IMR-90 (cell line): ENCODE results near the gene SOX1. TPM values are rescaled to one million over a fixed set of nuclear protein-coding genes. Genes with fewer than 3 reads are reported as not detected.

ENCODE experiments used
- ATAC-seq: fragments of 200-7000 bp; cut with Tn5 transposase; 2 replicates; pipeline ENCODE4 v1.9.1; 2020; ENCODE audit warnings: low read depth, mild to moderate bottlenecking, moderate library complexity
- BruUV-seq: library from RNA; stranded (reverse); fragments of 400-500 nt; replicated peaks from 2 replicates; lab custom pipeline; 2021; lab: Mats Ljungman, UMichigan
- CTCF ChIA-PET: fragments of 300-600 bp; formaldehyde crosslinking; extraction: SDS; loops from one replicate; lab custom pipeline; 2021; ENCODE audit warnings: antibody characterized with exemption; lab: Yijun Ruan, JAX
- POLR2A ChIA-PET: fragments of 300-600 bp; sonication (Branson Sonifier 250); formaldehyde crosslinking; loops from one replicate; lab custom pipeline; 2022; ENCODE audit warnings: antibody characterized with exemption; ENCODE audit not compliant: unreplicated experiment; lab: Charles Lee
- DNase-seq: peaks from one replicate; pipeline ENCODE4 v3.0.0; 2013
- H2AFZ ChIP-seq: replicated peaks from 2 replicates; pipeline ENCODE3; 2013; ENCODE audit warnings: low read length, mild to moderate bottlenecking; ENCODE audit not compliant: poor library complexity
- H2AK5ac ChIP-seq: 2 replicates; pipeline ENCODE4 v1.6.1; 2013; ENCODE audit warnings: low read depth, low read length, inconsistent platforms
- H2AK9ac ChIP-seq: replicated peaks from 2 replicates; pipeline ENCODE3; 2013; ENCODE audit warnings: mild to moderate bottlenecking, low read depth, low read length, moderate library complexity; ENCODE audit not compliant: poor library complexity
- H2BK120ac ChIP-seq: 2 replicates; pipeline ENCODE4 v1.6.1; 2013; ENCODE audit warnings: low read depth, low read length, inconsistent platforms
- H2BK15ac ChIP-seq: 3 replicates; pipeline ENCODE4 v1.6.1; 2013; ENCODE audit warnings: low read depth, low read length, inconsistent platforms
- H2BK20ac ChIP-seq: 2 replicates; pipeline ENCODE4 v1.6.1; 2013; ENCODE audit warnings: low read depth, mild to moderate bottlenecking, inconsistent platforms, low read length, moderate library complexity
- H2BK5ac ChIP-seq: 2 replicates; pipeline ENCODE4 v1.6.1; 2013; ENCODE audit warnings: mild to moderate bottlenecking, low read depth, low read length, inconsistent platforms; ENCODE audit not compliant: poor library complexity, severe bottlenecking
- H3K14ac ChIP-seq: replicated peaks from 2 replicates; pipeline ENCODE4 v1.6.1; 2013; ENCODE audit warnings: low read depth, low read length, inconsistent platforms
- H3K18ac ChIP-seq: 2 replicates; pipeline ENCODE4 v1.6.1; 2013; ENCODE audit warnings: low read depth, low read length, control low read depth
- H3K23ac ChIP-seq: 2 replicates; pipeline ENCODE4 v1.6.1; 2013; ENCODE audit warnings: low read depth, low read length, inconsistent platforms
- H3K27ac ChIP-seq: 2 replicates; pipeline ENCODE4 v1.5.1; 2013; ENCODE audit warnings: mild to moderate bottlenecking, control low read depth, low read length; ENCODE audit not compliant: insufficient read depth
- H3K27me3 ChIP-seq: 2 replicates; pipeline ENCODE4 v1.6.1; 2013; ENCODE audit warnings: low read length; ENCODE audit not compliant: control insufficient read depth, insufficient read depth
- H3K36me3 ChIP-seq: 2 replicates; pipeline ENCODE4 v1.6.1; 2013; ENCODE audit warnings: low read length, mixed read lengths; ENCODE audit not compliant: control insufficient read depth, insufficient read depth
- H3K4ac ChIP-seq: 2 replicates; pipeline ENCODE4 v1.6.1; 2013; ENCODE audit warnings: low read depth, low read length, inconsistent platforms
- H3K4me1 ChIP-seq: 2 replicates; pipeline ENCODE4 v1.6.1; 2013; ENCODE audit warnings: low read length, mixed read lengths; ENCODE audit not compliant: control insufficient read depth, insufficient read depth
- H3K4me2 ChIP-seq: 2 replicates; pipeline ENCODE4 v1.6.1; 2013; ENCODE audit warnings: low read depth, mild to moderate bottlenecking, control low read depth, low read length, moderate library complexity
- H3K4me3 ChIP-seq: 2 replicates; pipeline ENCODE4 v1.5.1; 2013; ENCODE audit warnings: low read depth, mild to moderate bottlenecking, control low read depth, low read length, moderate library complexity; ENCODE audit not compliant: insufficient read depth
- H3K56ac ChIP-seq: 2 replicates; pipeline ENCODE4 v1.6.1; 2013; ENCODE audit warnings: low read length, inconsistent platforms; ENCODE audit not compliant: insufficient read depth; ENCODE audit errors: extremely low read depth
- H3K79me1 ChIP-seq, 2 experiments: 2 replicates each; pipeline ENCODE4 v1.6.1; 2013; ENCODE audit warnings: low read length in 2 of 2, inconsistent platforms in 1 of 2, low read depth in 1 of 2
- H3K9ac ChIP-seq: 2 replicates; pipeline ENCODE4 v1.6.1; 2013; ENCODE audit warnings: low read depth, low read length, control low read depth
- H3K9me1 ChIP-seq: 2 replicates; pipeline ENCODE4 v1.6.1; 2013; ENCODE audit warnings: low read length, inconsistent platforms; ENCODE audit not compliant: insufficient read depth
- H3K9me3 ChIP-seq: 2 replicates; pipeline ENCODE4 v1.6.1; 2013; ENCODE audit warnings: low read length; ENCODE audit not compliant: control insufficient read depth, insufficient read depth
- H4K20me1 ChIP-seq: 2 replicates; pipeline ENCODE4 v1.6.1; 2013; ENCODE audit warnings: low read length, inconsistent platforms; ENCODE audit not compliant: insufficient read depth
- H4K5ac ChIP-seq: 2 replicates; pipeline ENCODE4 v1.6.1; 2013; ENCODE audit warnings: mild to moderate bottlenecking, low read depth, low read length, control low read depth
- H4K8ac ChIP-seq, 2 experiments: 2 replicates each; pipeline ENCODE4 v1.6.1; 2013; ENCODE audit warnings: low read depth in 2 of 2, low read length in 2 of 2, control low read depth in 1 of 2, inconsistent platforms in 1 of 2
- H4K91ac ChIP-seq: 2 replicates; pipeline ENCODE4 v1.6.1; 2013; ENCODE audit warnings: low read depth, low read length, inconsistent platforms; ENCODE audit not compliant: insufficient read depth
- CEBPB ChIP-seq: IDR thresholded peaks from 2 replicates; pipeline ENCODE4 v1.6.1; 2012; ENCODE audit warnings: low read depth, low read length, improper control_type of control experiment
- RFX5 ChIP-seq: IDR thresholded peaks from 2 replicates; pipeline ENCODE4 v1.8.0; 2012; ENCODE audit warnings: low read depth, mild to moderate bottlenecking, low read length, moderate library complexity
- dilution Hi-C: fragments of 300-500 bp; cut with HindIII; formaldehyde crosslinking; loops from one replicate; pipeline ENCODE4 v1.14.3; 2018; ENCODE audit warnings: low sequenced_read_pairs; ENCODE audit not compliant: unreplicated experiment
- in situ Hi-C: fragments of 300-500 bp; cut with MboI; formaldehyde crosslinking; loops from 3 replicates; pipeline ENCODE4 v1.14.3; 2019; ENCODE audit warnings: low sequenced_read_pairs, inconsistent platforms, mixed read lengths
- intact Hi-C: fragments of 100-400 bp; cut with micrococcal nuclease; formaldehyde crosslinking; loops from 2 replicates; pipeline ENCODE4 v1.10.0; 2022
- polyA plus RNA-seq, 3 experiments: library from polyadenylated mRNA; depleted of rRNA; stranded (reverse); fragments of >200 nt; gene quantifications; 2 replicates each; pipeline ENCODE4 v1.2.3, GENCODE V29; 2012; ENCODE audit warnings: low replicate concordance in 1 of 3
- total RNA-seq: library from RNA; depleted of rRNA; stranded (reverse); fragments of >200 nt; gene quantifications from 2 replicates; pipeline ENCODE4 v1.2.3, GENCODE V29; 2012

Gene SOX1
- total and polyA plus RNA-seq, 2 of the 4 experiments (the other 2 are of a cell fraction): not detected

- no peak overlapping the region for H3K14ac ChIP-seq
- H3K79me1 ChIP-seq: no peaks in the 10 kb centered on the region
- H4K5ac ChIP-seq: no peak overlapping the region
- H2BK15ac ChIP-seq: no peak overlapping the region
- H4K91ac ChIP-seq: no peak overlapping the region
- DNase-seq (no peak), ATAC-seq (no peak)
- H2AK5ac ChIP-seq: no peak overlapping the region
- dilution Hi-C loops: no loop called here
- ChIA-PET CTCF (no interaction called here), POLR2A (no interaction called here)
- H3K27me3 ChIP-seq: no peaks in the 10 kb centered on the region
- no peak overlapping the region for H3K9ac ChIP-seq
- H3K36me3 ChIP-seq: no peaks in the 10 kb centered on the region
- in situ Hi-C loops: no loop called here
- H3K4ac ChIP-seq: no peak overlapping the region
- no TSS peak for BruUV-seq
- no peak overlapping the region for H3K56ac ChIP-seq
- H2AK9ac ChIP-seq: no peak overlapping the region
- intact Hi-C loops: no loop called here
- H2BK20ac ChIP-seq: no peak overlapping the region
- no peak overlapping the region for H3K18ac ChIP-seq
- H3K27ac ChIP-seq: no peak overlapping the region
- no peak overlapping the region for H2BK5ac ChIP-seq
- no peak overlapping the region for H3K4me2 ChIP-seq
- no peaks in the 10 kb centered on the region for H4K20me1 ChIP-seq
- no peak overlapping the region for H3K4me3 ChIP-seq
- no peak overlapping the region for H4K8ac ChIP-seq
- H2BK120ac ChIP-seq: no peak overlapping the region
- H2AFZ ChIP-seq: no peak overlapping the region
- H3K23ac ChIP-seq: no peak overlapping the region
- H3K9me3 ChIP-seq: peaks cover 24% of the 10 kb centered on the region
- TF ChIP-seq RFX5 (no peak), CEBPB (peak; percentile 59)
- no peaks in the 10 kb centered on the region for H3K4me1 ChIP-seq
- no peaks in the 10 kb centered on the region for H3K9me1 ChIP-seq
Observed at GRCh38 chr13:112110479-112110878, 43.5 kb downstream of the SOX1 start.
